NOMO-1 treated with DMSO at 0.1 percent for 48 hours (cell line): ENCODE data around the gene CMAS.

Experiments
- DNase-seq: peaks from one replicate; lab custom pipeline; 2025; ENCODE audit not compliant: unreplicated experiment; lab: John Stamatoyannopoulos, UW

Gene CMAS

DNA sequence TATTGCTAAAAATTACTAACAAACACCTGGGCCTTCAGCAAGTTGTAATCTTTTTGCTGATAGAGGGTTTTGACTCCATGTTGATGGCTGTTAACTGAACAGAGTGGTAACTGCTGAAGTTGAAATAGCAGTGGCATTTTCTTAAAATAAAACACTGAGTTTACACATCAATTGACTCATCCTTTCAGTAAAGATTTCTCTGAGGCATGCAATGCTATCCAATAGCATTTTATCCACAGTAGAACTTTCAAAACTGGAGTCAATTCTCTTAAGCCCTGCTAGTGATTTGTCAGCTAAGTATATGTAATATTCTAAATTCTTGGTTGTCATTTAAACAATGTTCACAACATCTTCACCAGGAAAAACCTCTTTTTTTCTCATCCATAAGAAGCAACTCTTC, 59.5 kb downstream of the CMAS start:
- DNase-seq = no peak

DNA sequence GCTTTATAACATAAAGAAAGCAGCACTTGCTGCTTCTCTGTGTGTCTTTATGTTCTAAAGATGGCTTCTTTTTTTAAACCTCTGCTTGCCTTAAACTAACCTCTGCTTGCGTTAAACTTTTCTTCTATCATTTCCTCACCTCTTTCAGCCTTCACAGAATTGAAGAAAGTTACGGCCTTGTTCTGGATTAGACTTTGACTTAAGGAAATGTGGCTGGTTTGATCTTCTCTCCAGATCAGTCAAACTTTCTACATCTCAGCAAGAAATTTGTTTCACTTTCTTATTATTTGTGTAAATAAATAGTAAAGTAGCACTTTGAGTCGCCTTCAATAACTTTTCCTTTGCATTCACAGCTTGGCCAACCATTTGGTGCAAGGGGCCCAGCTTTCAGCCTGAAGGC, 64.2 kb downstream of the CMAS start:
- DNase-seq = no peak
